ENCODE data around the gene IL1F10.

DNA sequence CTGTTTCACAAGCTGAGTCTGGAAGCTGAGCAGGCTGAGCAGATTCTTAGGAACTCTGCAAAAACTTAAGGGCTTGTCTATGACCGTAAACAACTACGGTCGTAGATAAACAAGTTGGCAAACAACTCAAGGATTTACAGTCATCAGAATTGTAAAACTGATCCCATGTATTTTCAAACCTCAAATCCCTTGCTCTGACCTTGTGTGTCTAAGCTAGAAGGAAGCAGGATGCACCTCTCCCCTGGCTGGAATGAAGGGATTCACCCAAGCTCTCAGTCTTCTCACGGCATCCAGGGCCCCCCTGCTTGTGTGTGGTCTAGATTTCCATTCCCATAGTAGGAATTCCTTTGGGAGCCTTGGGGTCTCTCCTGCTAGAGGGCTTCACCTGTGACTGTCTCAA is 47.2 kb downstream of the IL1F10 start:
- no peak for TF ChIP-seq POLR2A (IDR thresholded peaks at IDR 0.05)
- TF ChIP-seq CTCF (IDR thresholded peaks at IDR 0.05), result no peak
